Amniotic stem cell (primary cell): ENCODE results near the gene PVALEF.
"Not testable (repeated sequence)": the region's sequence is repeated elsewhere in the genome, so short reads cannot be mapped to it uniquely, and the experiment has no call there.

ENCODE experiments used
- DNase-seq: peaks from one replicate; lab custom pipeline; 2025; lab: John Stamatoyannopoulos, UW

Gene PVALEF

DNA sequence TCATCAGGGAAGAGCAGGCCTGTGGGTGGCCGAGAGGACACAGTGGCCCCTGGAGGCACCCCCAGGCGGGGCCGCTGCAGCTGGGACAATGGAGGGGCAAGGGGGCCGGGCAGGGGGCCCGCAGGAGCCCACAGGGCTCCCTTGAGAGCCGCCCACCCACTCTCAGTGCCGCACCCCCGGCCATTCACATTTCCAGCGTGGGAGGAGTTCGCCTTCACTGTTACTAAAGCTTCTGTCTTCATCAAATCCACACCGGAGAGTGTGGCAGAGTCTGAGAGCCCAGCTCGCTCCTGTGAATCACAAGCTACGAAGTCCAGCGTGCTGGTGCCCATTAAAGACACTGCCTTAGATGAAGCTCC, 20.9 kb upstream of the PVALEF start:
- DNase-seq: no peak

DNA sequence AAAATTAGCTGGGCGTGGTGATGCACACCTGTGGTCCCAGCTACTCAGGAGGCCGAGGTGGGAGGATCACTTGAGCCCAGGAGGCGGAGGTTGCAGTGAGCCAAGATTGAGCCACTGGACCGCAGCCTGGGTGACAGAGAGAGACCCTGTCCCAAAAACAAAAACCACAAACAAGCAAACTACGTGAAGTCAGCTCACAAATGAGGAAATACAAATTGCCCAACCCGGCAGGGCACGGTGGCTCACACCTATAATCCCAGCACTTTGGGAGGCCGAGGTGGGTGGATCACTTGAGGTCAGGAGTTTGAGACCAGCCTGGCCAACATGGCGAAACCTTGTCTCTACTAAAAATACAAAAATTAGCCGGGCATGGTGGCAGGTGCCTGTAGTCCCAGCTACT, 19.1 kb upstream of the PVALEF start:
- DNase-seq: not testable (repeated sequence)

DNA sequence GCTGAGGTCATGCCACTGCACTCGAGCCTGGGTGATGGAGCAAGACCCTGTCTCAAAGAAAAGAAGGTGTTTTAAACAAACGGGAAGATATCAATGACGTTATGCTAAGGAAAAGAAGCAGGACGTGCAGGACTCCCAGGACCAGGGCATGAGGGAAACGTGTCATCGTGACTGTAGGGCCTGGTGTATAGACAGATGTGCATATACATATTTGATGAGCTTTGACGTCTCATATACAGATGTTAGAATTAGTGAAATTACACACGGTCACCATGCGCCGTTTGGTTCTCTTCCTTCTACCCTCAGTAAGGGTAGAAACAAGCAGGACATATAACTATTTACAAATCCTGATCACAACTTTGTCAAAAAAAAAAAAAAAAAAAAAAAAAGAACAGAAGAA, 17.6 kb upstream of the PVALEF start:
- no peak for DNase-seq

DNA sequence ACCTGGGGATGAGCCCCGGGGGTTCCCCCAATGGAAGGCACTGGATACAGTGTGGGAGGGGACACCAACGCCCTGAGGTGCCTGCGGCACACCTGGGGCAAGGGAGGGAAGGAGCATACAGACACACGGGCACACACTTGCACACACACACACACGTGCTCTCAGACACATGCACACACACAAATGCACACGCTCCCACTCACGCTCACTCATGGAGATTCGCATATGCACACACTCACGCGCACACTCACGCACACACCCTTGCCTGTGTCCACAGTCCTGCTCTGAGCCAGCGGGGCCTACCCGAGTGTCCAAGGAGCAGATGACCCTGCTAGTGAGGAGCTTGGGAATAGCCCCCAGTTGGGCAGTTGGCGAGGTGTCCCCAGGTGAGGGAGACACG, 16.7 kb upstream of the PVALEF start:
- DNase-seq: no peak

DNA sequence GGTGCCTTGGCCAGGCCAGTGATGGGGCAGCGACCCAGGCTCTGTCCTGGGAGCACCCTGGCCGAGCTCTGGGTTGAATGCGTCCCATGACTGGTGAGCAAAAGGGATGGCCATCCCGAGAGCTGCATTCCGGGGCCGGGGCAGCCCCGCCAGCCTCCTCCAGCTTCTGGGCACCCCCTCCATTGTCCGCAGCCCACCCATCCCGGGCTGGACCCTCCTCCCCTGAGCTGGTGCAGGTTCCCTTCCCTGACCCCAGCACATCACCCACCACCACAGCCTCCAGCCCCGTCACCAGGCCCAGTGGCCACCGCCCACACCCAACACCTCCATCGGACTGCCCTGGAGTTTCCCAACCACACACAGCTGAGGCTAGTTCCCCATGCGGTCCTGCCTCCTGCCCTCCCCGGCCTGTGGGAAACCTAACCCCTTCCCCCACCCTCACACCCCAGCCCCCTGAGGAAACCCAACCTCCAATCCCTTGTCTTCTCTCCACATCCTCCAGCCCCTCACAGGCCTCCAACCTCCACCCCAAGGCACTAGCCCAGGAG, 16.2 kb upstream of the PVALEF start:
- DNase-seq: no peak

DNA sequence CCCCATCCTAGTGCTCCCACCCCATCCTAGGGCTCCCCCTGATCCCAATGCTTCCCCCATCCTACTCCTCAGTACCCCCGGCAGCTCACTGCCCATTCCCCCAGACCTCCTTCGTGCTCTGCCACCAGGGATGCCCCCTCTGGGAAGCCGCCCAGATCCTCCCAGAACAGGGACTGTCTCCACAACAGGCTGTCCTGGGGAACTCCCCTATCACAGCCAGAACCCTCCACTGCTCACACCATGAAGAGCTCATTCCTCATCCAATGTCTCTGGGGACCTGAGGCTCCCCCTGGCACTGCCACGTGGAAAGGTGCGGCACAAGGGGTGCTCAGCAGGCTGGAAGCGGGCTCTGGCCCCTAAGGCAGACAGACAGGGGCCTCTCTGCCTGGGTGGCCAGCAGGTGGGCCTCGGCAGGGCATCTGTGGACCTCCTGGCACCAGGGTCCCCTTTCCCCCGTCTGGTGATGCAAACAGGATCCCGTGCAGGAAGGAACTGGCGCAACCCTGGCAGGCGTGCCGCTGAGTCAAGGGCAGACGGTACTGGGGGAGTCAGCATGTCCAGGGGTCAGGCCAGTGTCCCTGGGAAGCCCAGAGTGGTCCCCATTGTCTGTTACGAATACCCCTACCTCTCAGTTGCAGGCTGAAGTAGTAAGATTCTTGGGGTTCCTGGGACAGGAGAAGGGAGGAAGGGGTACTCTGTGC, 14.8 kb upstream of the PVALEF start:
- no peak for DNase-seq

DNA sequence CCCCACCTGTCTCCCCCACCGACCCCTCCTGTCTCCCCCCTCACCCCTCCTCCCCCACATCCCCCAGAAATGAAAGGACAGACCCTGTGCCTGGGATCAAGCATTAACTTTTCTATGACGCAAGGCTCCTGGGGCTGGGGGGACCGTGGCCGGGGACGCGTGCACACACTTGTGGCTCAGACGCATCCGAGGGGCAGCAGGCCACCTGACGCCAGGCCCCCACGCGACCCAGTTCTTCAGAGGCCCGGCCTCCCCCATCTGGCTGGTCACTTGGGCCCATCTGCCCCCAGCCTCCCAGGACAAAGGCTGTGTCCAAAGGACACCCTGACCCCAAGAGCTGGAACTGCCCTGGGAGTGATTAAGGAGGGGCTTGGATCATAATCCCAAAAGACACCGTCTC, 14.0 kb upstream of the PVALEF start:
- no peak for DNase-seq

DNA sequence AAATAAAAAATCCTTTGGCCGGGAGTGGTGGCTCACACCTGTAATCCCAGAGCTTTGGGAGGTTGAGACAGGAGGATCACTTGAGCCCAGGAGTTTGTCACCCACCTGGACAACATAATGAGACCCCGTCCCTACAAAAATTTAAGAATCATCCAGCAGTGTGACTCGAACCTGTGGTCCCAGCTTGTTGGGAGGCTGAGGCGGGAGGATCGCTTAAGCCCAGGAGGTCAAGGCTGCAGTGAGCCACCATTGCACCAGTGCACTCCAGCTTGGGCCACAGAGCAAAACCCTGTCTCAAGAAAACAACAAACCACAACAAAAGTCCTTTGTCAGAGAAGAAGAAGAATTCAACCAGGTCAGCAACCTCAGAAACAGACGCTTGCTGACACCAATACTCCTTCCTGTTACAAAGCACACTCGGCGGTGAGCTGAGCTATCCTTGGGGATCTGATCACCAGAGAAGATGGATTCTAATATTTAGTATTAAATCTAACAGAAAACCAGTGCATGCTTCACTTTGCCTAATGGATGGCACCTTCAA, 12.9 kb upstream of the PVALEF start:
- DNase-seq: no peak

DNA sequence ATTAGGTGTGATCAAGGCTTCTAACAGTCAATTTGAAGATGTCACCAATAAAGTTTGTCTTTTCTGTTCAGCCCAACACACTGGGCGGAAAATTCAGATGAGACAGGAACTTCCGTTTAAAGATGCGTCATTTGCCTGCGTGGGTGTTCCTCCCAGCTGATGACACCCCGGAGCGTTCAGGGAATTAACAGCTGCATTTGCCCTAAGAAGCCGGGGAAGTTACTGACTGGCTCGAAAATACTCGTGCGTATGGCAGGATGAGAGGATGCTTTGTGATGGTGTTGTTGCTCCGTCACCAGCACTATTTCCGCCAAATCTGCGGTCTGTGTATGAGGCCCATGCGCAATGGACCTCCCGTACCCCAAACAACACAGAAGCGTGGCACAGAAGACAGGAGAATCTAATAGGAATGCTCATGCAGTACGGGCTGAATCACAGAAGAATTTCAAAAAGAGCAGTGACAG, 11.9 kb upstream of the PVALEF start:
- no peak for DNase-seq

DNA sequence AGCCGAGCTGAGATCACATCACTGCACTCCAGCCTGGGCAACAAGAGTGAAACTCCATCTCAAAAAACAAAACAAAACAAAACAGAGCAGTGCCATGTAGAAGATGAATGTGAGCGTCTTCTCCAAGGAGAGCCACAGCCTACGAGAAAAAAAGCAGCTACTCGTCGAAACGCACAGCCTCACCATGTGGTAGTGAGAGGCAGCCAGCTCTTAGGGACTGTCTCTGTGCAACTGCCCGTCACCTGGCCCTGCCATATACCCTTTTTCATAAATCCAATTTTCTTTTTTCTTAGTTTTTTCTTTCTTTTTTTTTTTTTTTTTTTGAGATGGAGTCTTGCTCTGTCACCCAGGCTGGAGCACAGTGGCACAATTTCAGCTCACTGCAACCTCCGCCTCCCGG, 11.3 kb upstream of the PVALEF start:
- not testable (repeated sequence) for DNase-seq

DNA sequence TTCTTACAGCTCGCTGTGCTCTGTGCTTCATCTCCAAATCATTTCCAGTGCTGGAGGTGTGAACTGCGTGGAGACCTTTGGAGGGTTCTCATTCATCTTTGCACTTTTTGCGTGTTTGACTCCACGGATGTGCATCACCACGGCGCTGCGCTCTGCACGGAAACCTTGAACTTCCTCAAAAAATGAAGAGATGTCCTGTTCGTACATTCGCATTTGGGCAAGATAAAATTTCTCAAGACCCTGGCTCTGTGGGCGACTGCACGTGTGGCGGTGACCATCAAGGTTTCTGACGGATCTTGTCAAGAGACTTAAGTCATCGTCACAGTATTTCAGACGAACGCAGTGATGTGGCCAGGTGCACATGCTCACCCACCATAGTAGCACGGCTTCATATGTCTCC, 10.3 kb upstream of the PVALEF start:
- DNase-seq: no peak

DNA sequence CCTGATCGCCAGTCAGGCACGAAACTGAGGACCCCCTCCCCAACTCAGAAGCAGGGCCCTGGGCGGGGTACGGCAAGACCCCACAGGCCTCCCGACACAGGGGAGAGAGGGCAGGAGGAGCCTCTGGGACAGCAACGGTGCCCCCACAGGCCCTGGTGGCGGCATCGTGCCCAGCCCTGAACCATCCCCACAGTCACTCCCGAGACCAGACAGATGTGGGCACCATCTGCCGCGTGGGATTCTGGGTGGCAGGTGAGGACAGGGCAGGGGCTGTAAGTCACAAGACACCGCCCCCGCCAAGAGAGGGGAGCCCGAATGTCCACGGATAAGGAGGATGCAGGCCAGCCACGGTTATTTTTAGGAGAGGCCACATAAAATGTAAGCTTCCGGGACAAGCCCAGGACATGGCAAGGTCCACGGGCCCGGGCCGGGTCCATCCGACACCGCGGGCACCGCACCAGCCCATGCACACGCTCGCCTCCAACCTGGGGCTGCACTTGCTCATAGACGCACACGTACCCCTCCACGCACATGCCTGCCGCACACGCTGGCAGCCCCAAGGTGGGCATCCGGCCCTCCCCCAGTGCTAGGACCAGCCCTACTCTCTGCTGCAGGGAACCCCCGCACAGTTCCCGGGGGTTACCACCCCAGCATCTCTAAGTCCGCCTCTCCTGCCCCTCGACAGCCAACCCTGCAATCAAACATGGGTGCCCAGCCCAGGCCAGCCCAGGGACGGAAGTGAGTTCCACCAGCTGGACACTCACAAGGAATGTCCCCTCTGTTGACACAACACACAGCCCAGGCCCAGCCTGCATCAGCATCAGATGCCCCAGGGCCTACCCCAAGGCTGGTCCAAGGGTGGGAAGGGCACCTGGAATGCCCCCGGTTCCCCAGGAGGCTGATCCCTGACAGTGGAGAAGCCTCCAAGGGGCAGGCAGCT, 8.2 kb upstream of the PVALEF start:
- no peak for DNase-seq

DNA sequence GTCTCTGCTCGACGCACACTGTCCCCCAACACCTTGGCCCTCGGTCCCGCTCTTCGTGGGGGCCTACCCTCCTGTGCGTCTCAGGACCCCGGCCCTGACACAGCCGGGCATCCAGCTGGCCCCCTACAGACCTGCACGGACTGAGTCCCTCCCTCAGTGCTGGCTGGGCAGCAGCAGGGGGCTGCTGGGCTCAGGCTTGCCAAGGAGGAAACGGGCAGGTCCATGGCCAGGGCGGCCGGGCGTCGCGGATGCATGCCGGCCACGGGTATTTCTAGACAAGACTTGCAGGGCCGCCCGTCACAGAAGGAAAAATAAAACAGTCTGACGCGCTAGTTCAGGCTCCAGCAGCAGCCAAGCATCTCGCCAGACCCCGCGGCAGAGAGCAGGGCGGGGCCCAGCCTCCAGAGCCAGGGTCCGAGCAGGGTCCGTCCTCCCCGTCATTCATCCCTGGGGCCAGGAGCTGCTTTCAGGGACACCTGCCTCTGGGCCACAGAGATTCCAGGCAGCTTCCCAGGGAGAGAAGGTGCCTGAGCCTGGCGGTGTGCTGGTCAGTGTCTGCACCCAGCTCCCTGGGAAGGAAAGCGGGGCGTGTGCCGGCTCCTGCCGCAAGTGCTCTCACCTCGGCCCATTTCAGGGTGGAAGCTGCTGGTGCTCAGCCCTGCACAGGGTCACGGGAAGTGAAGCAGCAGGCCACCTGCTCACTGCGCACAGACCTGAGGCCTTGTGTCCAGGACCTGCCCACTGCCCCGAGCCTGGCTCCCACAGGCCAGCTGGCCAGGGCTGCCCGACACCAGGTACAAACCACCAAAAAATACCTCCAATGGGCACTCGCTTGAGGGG, 7.2 kb upstream of the PVALEF start:
- no peak for DNase-seq

DNA sequence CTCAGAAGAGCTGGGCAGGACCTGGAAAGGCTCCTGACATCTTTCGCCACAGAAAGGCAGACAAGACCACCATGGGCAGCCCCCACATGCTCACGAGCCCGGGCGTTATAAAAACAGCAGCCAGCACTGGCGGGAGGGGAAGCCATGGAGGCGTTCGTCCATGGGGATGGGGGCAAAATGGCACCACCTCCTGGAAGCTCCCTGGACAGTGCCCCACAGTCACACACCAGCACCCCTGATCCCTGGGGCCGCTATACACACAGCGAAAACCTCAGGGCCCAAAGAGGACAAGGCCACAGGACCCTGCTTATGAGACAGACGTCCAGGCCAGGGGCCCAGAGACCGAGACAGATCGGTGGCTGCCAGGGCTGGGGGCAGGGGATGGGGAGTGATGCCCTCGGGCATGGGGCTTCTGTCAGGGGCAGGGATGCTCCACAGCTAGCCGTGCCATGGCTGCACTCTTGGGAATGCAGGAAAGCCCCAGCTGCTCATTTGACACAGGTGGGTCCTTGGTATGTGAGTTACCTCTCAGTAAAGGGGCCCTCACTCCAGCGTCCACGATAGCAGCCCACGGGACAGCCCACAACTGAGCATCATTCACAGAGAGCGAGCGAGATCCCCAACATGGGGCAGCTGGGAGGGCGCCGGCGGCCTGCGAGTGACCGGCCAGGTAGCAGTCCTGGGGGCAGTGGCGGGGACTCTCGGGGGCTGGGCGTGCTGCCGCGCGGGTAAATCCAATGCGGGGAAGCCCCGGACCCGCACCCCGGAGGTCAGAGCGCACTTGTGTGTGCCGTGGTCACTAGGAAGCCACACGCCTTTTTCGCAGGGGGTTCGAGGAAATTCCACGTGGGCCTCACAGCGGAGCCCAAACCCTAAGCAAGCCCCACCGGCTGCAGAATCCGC, 6.4 kb upstream of the PVALEF start:
- DNase-seq: no peak

DNA sequence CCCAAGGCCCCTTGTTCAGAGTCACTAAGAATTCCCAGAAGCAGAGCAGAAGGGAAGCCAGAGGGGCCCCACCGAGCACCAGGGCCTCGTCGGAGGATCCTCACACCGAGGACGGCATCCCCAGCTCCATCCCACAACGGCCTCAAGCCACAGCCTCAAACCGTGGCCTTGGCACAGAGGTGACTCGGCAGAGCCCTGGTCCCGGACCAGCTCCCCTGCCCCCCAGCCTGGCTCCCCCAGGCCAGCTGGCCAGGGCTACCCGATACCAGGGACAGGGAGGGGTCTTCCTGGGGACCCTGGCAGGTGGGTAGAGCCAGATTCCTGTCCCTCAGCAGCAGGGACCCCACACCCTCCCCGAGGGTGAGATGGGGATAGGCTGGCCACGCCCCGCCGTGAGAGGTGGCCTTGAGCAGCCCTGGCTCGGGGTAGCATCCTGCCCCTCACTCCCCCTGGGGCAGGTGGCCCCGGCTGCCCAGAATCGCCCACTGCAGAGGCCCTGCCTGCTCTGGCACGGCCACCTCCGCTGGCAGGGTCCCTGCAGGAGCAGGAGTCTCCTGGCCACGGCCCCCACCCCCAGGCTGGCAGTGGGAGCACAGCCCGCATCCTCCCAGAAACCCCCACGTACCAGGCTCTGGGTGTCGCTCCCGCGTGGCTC, 5.6 kb upstream of the PVALEF start:
- DNase-seq: no peak

DNA sequence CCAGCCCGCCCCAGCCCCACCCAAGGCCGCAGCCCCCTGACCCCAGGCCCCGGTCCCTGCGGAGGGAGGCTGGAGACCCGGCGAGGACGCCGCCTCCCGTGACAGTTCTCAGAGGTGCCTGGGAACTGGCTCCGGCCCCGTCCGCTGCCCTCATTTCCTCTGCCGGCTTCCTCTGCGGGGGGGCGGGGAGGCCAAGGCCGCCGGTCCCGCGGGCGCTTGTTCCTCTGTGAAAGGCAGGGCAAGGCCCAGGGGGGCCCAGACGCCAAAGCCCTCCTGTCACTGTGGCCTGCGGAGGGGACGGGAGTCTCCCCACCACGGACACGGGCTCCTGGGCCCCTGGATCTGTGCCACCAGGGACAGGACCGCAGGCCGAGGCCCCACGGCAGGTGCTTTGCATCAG, 5.0 kb upstream of the PVALEF start:
- DNase-seq: no peak

DNA sequence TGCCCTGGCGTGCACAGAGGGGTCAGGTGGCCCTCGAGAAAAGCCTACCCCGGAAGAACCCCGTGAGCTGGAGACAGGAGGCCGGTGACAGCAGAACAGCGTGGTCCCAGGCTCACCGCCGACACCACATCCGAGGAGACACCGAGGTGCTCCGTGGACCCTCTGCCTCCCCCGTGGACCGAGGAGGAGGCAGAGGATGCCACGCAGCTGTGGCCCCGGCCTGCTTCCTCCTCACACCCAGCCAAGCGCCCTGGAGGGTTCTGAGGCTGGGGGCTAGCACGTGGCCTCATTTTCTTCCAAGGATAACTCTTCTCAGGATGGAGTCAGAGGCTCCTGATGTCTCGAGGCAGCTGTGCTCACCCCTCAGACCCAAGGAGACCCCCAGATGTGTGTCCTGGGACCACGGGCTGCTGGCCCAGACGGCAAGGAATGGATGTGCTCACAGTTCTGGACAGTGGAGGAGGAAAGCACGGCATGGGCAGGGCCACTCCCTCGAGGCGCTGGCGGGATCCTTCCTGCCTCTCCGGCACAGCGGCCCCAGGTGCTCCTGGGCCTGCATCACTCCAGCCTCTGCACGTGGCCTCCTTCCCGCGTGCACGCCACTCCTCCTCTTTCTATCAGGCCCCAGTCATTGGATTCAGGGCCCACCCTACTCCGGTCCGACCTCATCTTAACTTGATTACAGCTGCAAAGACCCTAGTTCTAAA, 4.4 kb upstream of the PVALEF start:
- DNase-seq: no peak

DNA sequence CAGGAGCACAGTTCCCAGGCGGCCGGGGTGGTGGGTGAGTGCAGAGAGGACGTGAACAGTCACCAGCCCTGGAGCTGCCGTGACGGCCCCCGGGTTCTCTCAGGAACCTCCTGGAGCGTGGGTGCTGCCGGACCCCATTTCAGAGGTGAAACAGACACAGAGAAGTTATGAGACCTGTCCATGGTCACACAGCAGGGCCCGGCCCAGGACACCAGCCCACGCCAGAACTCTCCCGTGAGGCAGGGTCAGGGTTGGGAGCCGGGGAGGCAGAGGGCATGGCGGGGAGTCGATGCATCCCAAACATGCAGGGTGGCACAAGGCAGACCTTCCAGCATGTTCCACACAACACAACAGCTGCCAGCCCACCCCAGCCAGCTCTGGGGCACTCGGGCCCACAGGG, 3.8 kb upstream of the PVALEF start:
- DNase-seq: no peak

DNA sequence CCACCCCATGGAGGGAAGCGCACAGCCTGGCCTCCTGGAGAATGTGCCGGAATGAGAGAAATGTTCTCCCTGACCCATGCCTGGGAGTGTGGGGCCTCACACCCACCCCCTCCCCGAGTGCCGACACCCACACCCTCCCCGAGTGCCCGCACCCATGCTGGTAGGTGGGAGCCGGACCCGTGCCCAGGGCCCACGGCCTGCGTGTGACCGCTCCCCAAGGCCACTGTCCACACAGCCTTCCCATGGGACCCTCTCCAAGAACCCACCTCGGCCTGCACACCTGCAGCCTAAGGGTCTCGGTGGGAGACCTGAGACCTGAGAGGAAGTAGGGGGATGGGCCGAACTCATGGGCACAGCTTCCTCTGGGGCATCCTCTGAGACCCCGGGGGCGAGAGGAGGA, 3.3 kb upstream of the PVALEF start:
- no peak for DNase-seq

DNA sequence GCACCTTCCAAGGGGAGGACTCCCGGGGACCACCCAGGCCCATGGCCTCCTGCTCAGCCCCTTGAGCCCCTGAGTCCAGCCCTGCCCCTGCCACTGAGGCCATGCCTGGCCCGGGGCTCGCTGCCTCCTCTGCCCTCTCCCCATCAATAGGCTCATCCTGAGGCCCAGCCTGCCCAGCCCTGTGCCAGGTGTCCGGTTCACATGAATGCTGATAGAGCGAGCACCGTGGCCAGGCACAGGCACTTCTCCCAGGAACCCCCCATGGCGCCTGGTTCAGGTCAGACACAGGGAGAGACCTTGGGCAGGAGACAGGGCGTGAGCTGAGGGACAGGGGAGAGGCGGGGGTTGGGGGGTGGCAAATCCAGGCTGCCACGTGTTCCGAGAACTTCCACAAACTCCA, 2.8 kb upstream of the PVALEF start:
- no peak for DNase-seq
